ENCODE results near the gene ZNF197. TPM values are rescaled to one million over a fixed set of nuclear protein-coding genes. Genes with fewer than 3 reads are reported as not detected.

ZNF197 gene
- total RNA-seq, 1 experiment from 2014 or later: 7.0 TPM

- Histone ChIP-seq H3K27ac (ENCODE audit: low read length) (no peak overlapping the region), H3K27me3 (ENCODE audit: control insufficient read depth, insufficient read depth, low read length) (no peaks in the 10 kb centered on the region), H3K9me3 (ENCODE audit: control insufficient read depth, insufficient read depth, low read depth, low read length) (peaks cover 14% of the 10 kb centered on the region; the same call in 1 of the 2 replicates), H3K36me3 (ENCODE audit: control insufficient read depth, insufficient read depth, low read length) (no peaks in the 10 kb centered on the region), H3K4me3 (ENCODE audit: low read depth in 2 of 2, low read length in 2 of 2) (no peak overlapping the region), H3K4me1 (ENCODE audit: control insufficient read depth, insufficient read depth, low read length) (no peaks in the 10 kb centered on the region)
- no peak for ATAC-seq
- TF ChIP-seq REST (IDR thresholded peaks at IDR 0.05; ENCODE audit: insufficient read depth in 1 of 2, low read depth in 2 of 2, low read length in 1 of 2): no peak
- no peak for TF ChIP-seq POLR2AphosphoS5 (IDR thresholded peaks at IDR 0.05; ENCODE audit: low read depth, low read length)
- no peak for TF ChIP-seq SIN3A (IDR thresholded peaks at IDR 0.05; ENCODE audit: borderline replicate concordance, insufficient read depth, low read depth, low read length)
- no peak for TF ChIP-seq CTCF (IDR thresholded peaks at IDR 0.05)
- no peak for TF ChIP-seq TCF7L2 (IDR thresholded peaks at IDR 0.05; ENCODE audit: low read depth, low read length)
- POLR2A ChIA-PET: no interaction called here
- CTCF ChIA-PET: no interaction called here
- DNase-seq (ENCODE audit: low read depth, low spot score): no peak
- intact Hi-C loops (cut with micrococcal nuclease; ENCODE audit: unreplicated experiment) (no loop called here), in situ Hi-C loops (cut with HindIII; ENCODE audit: low pct_unique_long_range_greater_than_20kb, low sequenced_read_pairs) (no loop called here)
- no TSS peak for BruUV-seq (replicated peaks)
These were observed 7.4 kb downstream of the ZNF197 start for GRCh38 chr3:44632193-44632592.

- no peak for DNase-seq (ENCODE audit: low read depth, low spot score)
- Histone ChIP-seq H3K27ac (ENCODE audit: low read length) (no peak overlapping the region), H3K4me1 (ENCODE audit: control insufficient read depth, insufficient read depth, low read length) (no peaks in the 10 kb centered on the region), H3K27me3 (ENCODE audit: control insufficient read depth, insufficient read depth, low read length) (no peaks in the 10 kb centered on the region), H3K4me3 (ENCODE audit: low read depth in 2 of 2, low read length in 2 of 2) (no peak overlapping the region), H3K9me3 (ENCODE audit: control insufficient read depth, insufficient read depth, low read depth, low read length) (peaks cover 70% of the 10 kb centered on the region), H3K36me3 (ENCODE audit: control insufficient read depth, insufficient read depth, low read length) (0 out of 2 replicates have a peak, but pooled peaks cover 5% of the 10 kb centered on the region)
- CTCF ChIA-PET: no interaction called here
- ATAC-seq: no peak
- POLR2A ChIA-PET: no interaction called here
- in situ Hi-C loops (cut with HindIII; ENCODE audit: low pct_unique_long_range_greater_than_20kb, low sequenced_read_pairs): no loop called here
- intact Hi-C loops (cut with micrococcal nuclease; ENCODE audit: unreplicated experiment): no loop called here
- BruUV-seq (replicated peaks): no TSS peak
- TF ChIP-seq TCF7L2 (IDR thresholded peaks at IDR 0.05; ENCODE audit: low read depth, low read length) (no peak), SIN3A (IDR thresholded peaks at IDR 0.05; ENCODE audit: borderline replicate concordance, insufficient read depth, low read depth, low read length) (no peak), REST (IDR thresholded peaks at IDR 0.05; ENCODE audit: insufficient read depth in 1 of 2, low read depth in 2 of 2, low read length in 1 of 2) (no peak), POLR2AphosphoS5 (IDR thresholded peaks at IDR 0.05; ENCODE audit: low read depth, low read length) (no peak), CTCF (IDR thresholded peaks at IDR 0.05) (no peak)
These were observed 17.5 kb downstream of the ZNF197 start for GRCh38 chr3:44642337-44642736.
